Left kidney (tissue), 2 donors: ENCODE measurements around the gene HOXB2. TPM values are rescaled to one million over a fixed set of nuclear protein-coding genes. Genes with fewer than 3 reads are reported as not detected.

Source experiments
- DNase-seq: peaks from one replicate; pipeline ENCODE4 v3.0.0-alpha.2; 2013
- polyA plus RNA-seq: library from polyadenylated mRNA; unstranded; fragments of 120-200 nt; gene quantifications from one replicate; pipeline ENCODE4 v1.2.1, GENCODE V29; 2013; ENCODE audit not compliant: insufficient read length

HOXB2 gene
- polyA plus RNA-seq, 1 donor: 45.4 TPM

GRCh38 chr17:48579760-48580554, 35.0 kb upstream of the HOXB2 start:
- DNase-seq: no peak

GRCh38 chr17:48579471-48579759, 34.5 kb upstream of the HOXB2 start:
- DNase-seq: no peak

GRCh38 chr17:48578616-48579470, 33.9 kb upstream of the HOXB2 start:
- DNase-seq: no peak

DNA sequence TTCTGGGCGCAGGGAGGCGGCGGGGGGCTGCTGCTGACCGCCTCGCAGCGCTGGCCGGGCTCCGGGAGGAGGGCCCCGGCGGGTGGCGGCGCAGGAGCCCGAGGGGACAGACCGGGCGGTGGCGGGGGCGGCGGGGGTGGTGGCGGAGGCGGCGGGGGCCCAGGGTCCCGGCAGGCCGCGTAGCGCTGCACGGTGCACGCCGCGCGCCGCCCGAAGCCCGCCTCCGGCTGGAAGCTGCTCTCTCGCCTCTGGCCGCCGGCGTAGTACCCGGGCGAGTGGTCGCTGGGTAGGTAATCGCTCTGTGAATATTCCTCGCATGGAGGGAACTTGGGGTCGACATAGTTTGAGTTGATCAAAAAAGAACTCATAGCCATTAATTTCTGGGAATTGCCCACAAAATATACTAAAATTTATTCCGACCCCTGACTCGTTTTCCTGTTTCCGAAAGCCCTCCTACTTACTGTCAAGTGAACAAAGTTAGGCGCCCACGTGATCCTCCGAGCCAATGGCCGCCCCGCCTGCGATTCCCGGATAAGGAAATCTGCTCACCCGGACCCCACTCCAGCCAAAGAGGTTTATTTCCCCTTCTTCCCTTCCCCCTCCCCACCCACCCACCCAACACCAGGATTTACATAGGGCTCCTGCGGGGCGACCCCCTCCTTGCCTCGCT, 33.2 kb upstream of the HOXB2 start, which contains the start of gene HOXB4:
TSS of gene HOXB4 (minus strand) at position 405 of the 670 bp plus-strand sequence. CDS start at position 374, 31 bp downstream.
- no peak for DNase-seq

GRCh38 chr17:48577330-48577945, 32.5 kb upstream of the HOXB2 start:
- DNase-seq: peak; percentile 94

- no peak for DNase-seq
These were observed 31.8 kb upstream of the HOXB2 start for GRCh38 chr17:48576479-48577309.

DNA sequence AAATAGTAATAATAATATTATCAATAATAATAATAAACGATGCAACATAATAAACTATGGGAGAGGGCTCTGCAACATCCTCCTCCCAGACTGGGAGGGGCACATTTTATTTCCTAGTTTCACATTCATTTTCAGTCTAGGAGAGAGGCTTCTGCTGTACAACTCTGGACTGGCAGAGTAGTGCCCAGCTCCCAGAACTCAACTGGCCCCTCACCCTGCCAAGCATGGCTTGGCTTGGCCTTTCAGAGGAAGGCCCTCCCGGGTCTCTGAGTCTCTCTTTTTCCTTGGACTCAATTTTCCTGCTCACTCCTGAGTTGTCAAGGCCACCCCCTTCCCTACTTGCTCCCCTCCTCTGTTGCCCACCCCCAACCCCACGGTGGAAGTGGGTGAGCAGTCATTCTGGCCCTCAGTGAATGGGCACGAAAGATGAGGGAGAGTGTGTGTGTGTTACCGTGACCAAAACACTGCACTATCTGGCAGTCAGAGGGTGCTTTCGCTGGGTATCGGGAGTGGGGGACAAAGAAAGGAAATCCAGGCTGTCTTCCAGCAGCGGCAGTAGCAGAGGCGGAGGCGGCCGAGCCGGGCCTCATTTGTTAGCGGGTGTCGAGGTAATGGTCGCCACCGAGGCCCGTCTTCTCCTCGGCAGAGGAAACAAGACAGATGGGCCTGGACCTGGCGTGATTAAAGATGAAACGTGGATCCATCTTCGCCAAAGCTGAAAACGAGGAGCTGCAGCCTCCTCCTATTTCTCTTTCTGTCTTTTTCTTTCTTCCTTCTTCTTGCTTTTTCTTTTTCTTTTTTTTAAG, 31.0 kb upstream of the HOXB2 start:
- DNase-seq: no peak

GRCh38 chr17:48575066-48575582, 30.2 kb upstream of the HOXB2 start:
- no peak for DNase-seq

DNA sequence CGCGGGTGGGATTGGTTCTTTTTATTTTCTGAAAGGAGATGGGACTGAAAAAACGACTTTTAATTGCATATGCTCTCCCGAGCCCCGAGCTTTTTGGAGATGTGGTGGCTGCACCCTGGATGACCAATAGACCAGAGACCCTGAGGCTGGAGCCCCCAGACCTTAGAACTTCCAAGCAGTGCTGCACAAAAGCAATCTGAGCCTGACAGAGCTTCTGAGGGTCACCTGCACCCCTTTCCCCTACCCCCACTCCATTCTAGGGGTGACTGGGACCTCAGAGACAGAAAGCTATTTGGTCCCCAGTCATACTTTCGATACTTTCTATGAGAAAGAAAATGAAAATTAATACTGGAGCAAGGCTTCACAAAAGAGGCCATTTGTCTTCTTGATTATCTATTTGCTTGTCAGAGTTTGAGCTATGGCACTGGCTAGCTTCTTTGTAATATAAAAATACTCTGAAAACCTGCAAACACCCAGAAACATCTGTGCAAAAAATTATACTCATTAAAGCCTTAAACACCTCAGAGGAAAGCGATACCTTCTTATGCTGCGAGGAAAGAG, 29.7 kb upstream of the HOXB2 start:
- no peak for DNase-seq

DNA sequence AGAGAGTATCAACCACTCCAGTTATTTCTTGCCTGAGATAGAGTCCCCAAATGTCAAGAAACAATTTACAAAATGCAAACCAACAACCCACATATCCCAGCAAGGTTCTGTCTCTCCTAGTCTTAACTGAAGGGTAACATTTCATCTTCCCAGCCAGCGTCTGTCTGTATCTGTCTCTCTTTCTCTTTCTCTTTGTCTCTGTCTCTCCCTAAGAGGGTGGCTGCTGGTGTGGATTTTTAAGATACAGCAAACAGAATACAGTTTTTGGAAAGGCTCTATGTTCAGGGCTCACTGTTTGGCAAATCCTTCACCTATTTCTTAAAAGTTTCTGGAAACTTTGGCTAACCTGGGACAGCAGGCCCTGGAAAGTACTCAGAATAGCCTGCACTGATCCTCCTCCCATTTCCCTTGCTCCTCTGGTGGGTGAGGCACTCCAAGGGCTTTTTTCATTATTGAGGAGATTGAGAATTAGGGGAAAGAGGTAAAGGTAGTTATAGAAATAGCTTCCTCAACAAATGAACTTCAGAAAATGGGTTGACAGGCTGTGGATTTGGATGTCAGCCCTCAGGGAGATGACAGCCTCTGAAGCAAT, 27.0 kb upstream of the HOXB2 start:
- no peak for DNase-seq

DNA sequence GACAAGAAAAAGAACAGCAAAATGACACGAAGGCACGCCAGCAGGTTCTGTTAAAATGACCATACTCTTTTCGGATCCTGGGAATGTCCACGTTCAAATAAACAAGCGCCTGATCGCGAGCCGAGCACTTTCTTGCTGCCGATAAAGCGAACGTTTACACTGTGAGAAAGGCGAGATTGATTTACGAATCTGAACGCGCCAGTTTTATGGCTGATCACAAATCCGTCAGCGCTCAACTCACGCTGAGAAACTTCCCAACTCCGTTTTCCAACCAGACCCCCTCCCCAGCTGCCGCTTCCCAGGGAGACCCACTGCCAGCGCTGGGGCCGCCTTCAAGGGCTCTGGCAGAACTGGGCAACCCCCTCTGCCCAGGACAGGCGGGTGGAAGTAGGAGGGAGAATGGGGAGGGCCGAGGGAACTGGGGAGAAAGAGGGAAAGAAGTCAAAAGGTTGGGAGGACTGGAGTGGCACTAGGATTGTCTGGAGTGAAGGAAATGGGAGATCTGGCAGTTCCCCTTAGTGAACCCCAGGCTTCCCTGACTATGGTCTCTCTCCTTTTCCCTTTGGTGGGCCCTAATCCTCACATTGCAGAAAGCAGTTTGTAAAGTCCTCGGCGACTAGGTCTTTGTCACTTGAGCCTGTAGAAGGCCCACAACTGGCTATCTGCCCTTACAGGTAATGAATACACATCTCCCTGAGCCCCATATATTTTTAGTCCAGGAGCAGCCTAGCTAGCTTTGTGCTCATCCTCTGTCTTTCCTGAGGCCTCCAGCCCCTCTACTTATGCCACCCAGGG, 26.3 kb upstream of the HOXB2 start:
- DNase-seq: peak; percentile 75

GRCh38 chr17:48570325-48571023, 25.6 kb upstream of the HOXB2 start:
- DNase-seq: no peak

GRCh38 chr17:48569674-48570324, 24.9 kb upstream of the HOXB2 start:
- no peak for DNase-seq

- DNase-seq: no peak
These were observed 24.3 kb upstream of the HOXB2 start for GRCh38 chr17:48569240-48569582.

DNA sequence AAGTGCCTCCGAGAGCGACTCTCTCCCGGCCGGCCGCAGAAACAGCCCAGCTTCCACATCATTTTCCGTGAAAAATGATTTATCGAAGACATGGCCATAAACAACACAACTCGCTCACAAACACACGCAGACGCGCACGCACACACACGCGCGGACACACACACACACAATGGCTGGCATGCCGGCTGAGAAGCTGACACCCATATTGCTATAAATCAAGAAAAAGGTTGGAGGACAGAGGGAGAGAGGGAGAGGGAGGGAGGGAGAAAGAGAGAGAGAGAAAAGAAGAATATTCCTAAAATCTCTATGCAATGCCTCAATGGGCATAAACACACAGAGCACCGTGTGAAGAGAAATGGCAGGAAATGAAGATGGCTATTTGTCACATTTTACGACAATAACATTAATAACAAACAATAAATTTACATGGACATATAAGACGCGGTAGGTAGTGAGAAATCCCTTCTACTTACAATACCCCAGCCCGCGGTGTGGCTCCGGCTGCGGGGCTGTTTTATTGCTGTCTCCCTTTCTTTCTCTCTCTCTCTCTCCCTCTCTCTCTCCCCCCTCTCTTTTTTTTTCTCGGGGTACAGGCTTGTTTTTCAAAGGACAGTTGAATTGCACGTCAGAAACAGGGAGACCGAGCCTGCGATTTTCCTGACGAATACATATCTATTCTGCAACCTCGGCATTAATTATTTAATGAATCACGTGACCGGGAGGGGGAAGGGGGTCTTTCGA, 23.8 kb upstream of the HOXB2 start:
- no peak for DNase-seq

DNA sequence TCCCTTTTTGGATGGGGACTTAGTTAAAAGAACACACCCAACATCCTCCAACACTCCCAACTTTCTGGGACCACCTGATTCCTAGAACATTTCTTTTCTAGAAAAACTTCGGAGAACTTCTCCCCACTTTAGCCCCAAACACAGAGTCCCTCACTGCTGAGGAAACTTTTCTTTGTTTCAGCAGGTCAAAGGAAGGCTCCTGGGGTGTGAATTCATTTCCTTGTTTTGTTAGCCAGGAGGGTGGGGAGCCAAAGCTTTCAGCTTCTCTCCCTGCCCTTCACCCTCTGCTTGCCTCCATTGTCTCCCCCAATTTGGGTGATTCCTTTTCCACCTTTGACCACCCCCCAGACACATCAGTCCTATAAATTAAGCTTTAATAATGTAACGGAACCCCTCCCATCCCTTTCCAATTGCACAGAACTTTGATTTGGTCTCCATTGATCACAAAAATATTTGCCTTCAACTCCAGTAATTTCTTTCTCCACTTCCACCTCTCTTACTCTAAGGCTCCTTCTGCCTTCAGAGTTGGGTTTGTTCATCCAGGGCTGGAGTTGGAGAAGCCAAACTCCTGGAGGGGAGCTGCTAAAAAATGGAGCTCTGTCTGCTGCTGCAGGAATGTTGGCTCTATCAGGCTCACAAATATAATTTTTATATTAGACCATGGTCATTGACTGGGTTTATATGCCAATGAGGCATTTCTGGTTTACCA, 22.9 kb upstream of the HOXB2 start:
- no peak for DNase-seq
